Cortex of kidney (tissue), 1 donor: ENCODE measurements around the gene CRPPA.
"Not testable (repeated sequence)": the region's sequence is repeated elsewhere in the genome, so short reads cannot be mapped to it uniquely, and the experiment has no call there.

Source experiments
- DNase-seq: peaks from one replicate; lab custom pipeline; 2025; lab: John Stamatoyannopoulos, UW

The CRPPA gene

GRCh38 chr7:16397501-16398145, 23.7 kb downstream of the CRPPA start:
- no peak for DNase-seq

GRCh38 chr7:16396766-16397500, 24.4 kb downstream of the CRPPA start:
- no peak for DNase-seq

DNA sequence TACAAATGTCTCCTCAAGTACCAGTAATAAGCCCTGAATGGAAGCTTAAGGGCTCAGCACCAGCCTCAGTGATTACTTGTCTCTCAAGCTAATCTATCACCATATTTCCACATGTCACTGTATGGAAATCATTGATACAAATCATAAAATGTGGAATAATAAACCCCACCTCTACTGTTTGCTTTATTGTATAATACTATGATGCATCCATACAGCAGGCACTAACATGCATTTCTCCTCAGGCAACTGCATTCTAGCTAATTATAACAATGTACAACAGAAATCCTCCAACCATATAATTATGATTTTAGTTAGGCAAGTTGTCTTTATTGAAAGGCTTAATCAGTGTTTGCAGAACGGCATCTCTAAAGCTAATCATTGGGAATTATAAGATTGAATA, 26.2 kb downstream of the CRPPA start:
- no peak for DNase-seq

GRCh38 chr7:16393862-16394422, 27.4 kb downstream of the CRPPA start:
- DNase-seq = no peak

- no peak for DNase-seq
These were observed 28.3 kb downstream of the CRPPA start for GRCh38 chr7:16392990-16393523.

GRCh38 chr7:16383786-16384185, 37.6 kb downstream of the CRPPA start:
- not testable (repeated sequence) for DNase-seq

DNA sequence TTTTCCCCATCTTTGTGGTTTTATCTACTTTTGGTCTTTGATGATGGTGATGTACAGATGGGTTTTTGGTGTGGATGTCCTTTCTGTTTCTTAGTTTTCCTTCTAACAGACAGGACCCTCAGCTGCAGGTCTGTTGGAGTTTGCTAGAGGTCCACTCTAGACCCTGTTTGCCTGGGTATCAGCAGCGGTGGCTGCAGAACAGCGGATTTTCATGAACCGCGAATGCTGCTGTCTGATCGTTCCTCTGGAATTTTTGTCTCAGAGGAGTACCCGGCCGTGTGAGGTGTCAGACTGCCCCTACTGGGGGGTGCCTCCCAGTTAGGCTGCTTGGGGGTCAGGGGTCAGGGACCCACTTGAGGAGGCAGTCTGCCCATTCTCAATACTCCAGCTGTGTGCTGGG, 38.2 kb downstream of the CRPPA start:
- DNase-seq = not testable (repeated sequence)
